HepG2 (cell line): Measurements from ENCODE around the gene SMARCC1. TPM values are rescaled to one million over a fixed set of nuclear protein-coding genes. Genes with fewer than 3 reads are reported as not detected.

Experiments
- ATM ChIP-seq: fragments of 450-650 bp; IDR thresholded peaks from 2 replicates; pipeline ENCODE4 v1.7.1; 2017; ENCODE audit warnings: mild to moderate bottlenecking, borderline replicate concordance
- CCDC6 ChIP-seq: sonication (generic); formaldehyde crosslinking; IDR thresholded peaks from 2 replicates; pipeline ENCODE4 v1.8.1; 2022; ENCODE audit warnings: mild to moderate bottlenecking, missing genetic modification reagents, moderate library complexity
- FLYWCH1 ChIP-seq: sonication (generic); formaldehyde crosslinking; IDR thresholded peaks from 2 replicates; pipeline ENCODE4 v1.8.1; 2023; ENCODE audit warnings: mild to moderate bottlenecking, missing genetic modification reagents
- FOXA1 ChIP-seq, 2 experiments: fragments of 450-650 bp in 1 of 2; sonication (generic) in 1 of 2; formaldehyde crosslinking in 1 of 2; IDR thresholded peaks; 2 replicates each; pipeline versions ENCODE4 v1.4.0 to v1.6.1; 2016 to 2020; ENCODE audit warnings: missing genetic modification reagents in 1 of 2
- NCOA5 ChIP-seq: sonication (generic); formaldehyde crosslinking; IDR thresholded peaks from 2 replicates; pipeline ENCODE4 v1.4.0; 2020; ENCODE audit warnings: missing genetic modification reagents
- PAX8 ChIP-seq: sonication (generic); formaldehyde crosslinking; IDR thresholded peaks from 2 replicates; pipeline ENCODE4 v1.8.0; 2022; ENCODE audit warnings: mild to moderate bottlenecking, missing genetic modification reagents, borderline replicate concordance
- SPEN ChIP-seq: sonication (generic); formaldehyde crosslinking; IDR thresholded peaks from 2 replicates; pipeline ENCODE4 v1.5.1; 2020; ENCODE audit warnings: low read depth, mild to moderate bottlenecking, missing genetic modification reagents
- THYN1 ChIP-seq: sonication (generic); formaldehyde crosslinking; IDR thresholded peaks from 2 replicates; pipeline ENCODE4 v1.8.1; 2023; ENCODE audit warnings: low read depth, mild to moderate bottlenecking, moderate library complexity, missing genetic modification reagents, borderline replicate concordance
- ZFP36L2 ChIP-seq: sonication (generic); formaldehyde crosslinking; IDR thresholded peaks from 2 replicates; pipeline ENCODE4 v1.4.0; 2020; ENCODE audit warnings: missing genetic modification reagents
- ZFYVE20 ChIP-seq: sonication (generic); formaldehyde crosslinking; IDR thresholded peaks from 2 replicates; pipeline ENCODE4 v1.8.0; 2023; ENCODE audit warnings: low read depth, mild to moderate bottlenecking, moderate library complexity, missing genetic modification reagents, borderline replicate concordance
- ZNF180 ChIP-seq: sonication (generic); formaldehyde crosslinking; IDR thresholded peaks from 2 replicates; pipeline ENCODE4 v1.4.0; 2020; ENCODE audit warnings: low read depth, missing genetic modification reagents, borderline replicate concordance
- ZNF619 ChIP-seq: sonication (generic); formaldehyde crosslinking; IDR thresholded peaks from 2 replicates; pipeline ENCODE4 v1.4.0; 2020; ENCODE audit warnings: mild to moderate bottlenecking, missing genetic modification reagents
- ZNF720 ChIP-seq: sonication (generic); formaldehyde crosslinking; IDR thresholded peaks from 2 replicates; pipeline ENCODE4 v1.4.0; 2020; ENCODE audit warnings: missing genetic modification reagents
- ZNF773 ChIP-seq: sonication (generic); formaldehyde crosslinking; IDR thresholded peaks from 2 replicates; pipeline ENCODE4 v1.4.0; 2020; ENCODE audit warnings: missing genetic modification reagents, borderline replicate concordance
- ZNF878 ChIP-seq: sonication (generic); formaldehyde crosslinking; IDR thresholded peaks from 2 replicates; pipeline ENCODE4 v1.8.1; 2023; ENCODE audit warnings: mild to moderate bottlenecking, missing genetic modification reagents, moderate library complexity
- ZZZ3 ChIP-seq: sonication (generic); formaldehyde crosslinking; IDR thresholded peaks from 2 replicates; pipeline ENCODE4 v1.4.0; 2020; ENCODE audit warnings: missing genetic modification reagents, mild to moderate bottlenecking, borderline replicate concordance
- polyA plus RNA-seq, 8 experiments: library from polyadenylated mRNA; depleted of rRNA in 3 of 8; stranded (reverse) in 7 of 8; unstranded in 1 of 8; fragments of >200 nt; fragmentation: Illumina TruSeq in 4 of 8; extraction: Trizol in 4 of 8; gene quantifications; 2 replicates each; pipeline versions ENCODE4 v1.2.1 to v1.2.3, GENCODE V29; 2011 to 2016; ENCODE audit warnings: low read depth in 4 of 8, missing spikeins in 1 of 8, mixed read lengths in 1 of 8; ENCODE audit not compliant: insufficient read depth in 1 of 8
- total RNA-seq, 5 experiments: library from RNA; depleted of rRNA; stranded (reverse); fragments of >200 nt; fragmentation: Illumina TruSeq; extraction: Trizol; gene quantifications; 2 replicates each; pipeline ENCODE4 v1.2.3, GENCODE V29; 2016; ENCODE audit warnings: low read depth in 1 of 5
- TF ChIP-seq, protein P1 (sequence below): sonication (generic); formaldehyde crosslinking; IDR thresholded peaks from 2 replicates; pipeline ENCODE4 v1.8.0; 2022; ENCODE audit warnings: low read depth, missing genetic modification reagents
- TF ChIP-seq, protein P2 (sequence below): IDR thresholded peaks from 2 replicates; pipeline ENCODE4 v1.6.1; 2016; ENCODE audit warnings: missing compliant biosample characterization, missing genetic modification reagents, borderline replicate concordance
- TF ChIP-seq, protein P3 (sequence below), 2 experiments: sonication (generic) in 1 of 2; formaldehyde crosslinking in 1 of 2; IDR thresholded peaks; 2 replicates each; pipeline versions ENCODE4 v1.6.1 to v1.9.0; 2014 to 2022; ENCODE audit warnings: antibody characterized with exemption in 1 of 2, borderline replicate concordance in 1 of 2, inconsistent platforms in 1 of 2, low read depth in 1 of 2, missing genetic modification reagents in 1 of 2

SMARCC1 gene
- total and polyA plus RNA-seq, 2 of the 13 experiments (the other 11 are each of a cell fraction or from before 2014, with no cell fraction given): 47.9 to 58.4 TPM

DNA sequence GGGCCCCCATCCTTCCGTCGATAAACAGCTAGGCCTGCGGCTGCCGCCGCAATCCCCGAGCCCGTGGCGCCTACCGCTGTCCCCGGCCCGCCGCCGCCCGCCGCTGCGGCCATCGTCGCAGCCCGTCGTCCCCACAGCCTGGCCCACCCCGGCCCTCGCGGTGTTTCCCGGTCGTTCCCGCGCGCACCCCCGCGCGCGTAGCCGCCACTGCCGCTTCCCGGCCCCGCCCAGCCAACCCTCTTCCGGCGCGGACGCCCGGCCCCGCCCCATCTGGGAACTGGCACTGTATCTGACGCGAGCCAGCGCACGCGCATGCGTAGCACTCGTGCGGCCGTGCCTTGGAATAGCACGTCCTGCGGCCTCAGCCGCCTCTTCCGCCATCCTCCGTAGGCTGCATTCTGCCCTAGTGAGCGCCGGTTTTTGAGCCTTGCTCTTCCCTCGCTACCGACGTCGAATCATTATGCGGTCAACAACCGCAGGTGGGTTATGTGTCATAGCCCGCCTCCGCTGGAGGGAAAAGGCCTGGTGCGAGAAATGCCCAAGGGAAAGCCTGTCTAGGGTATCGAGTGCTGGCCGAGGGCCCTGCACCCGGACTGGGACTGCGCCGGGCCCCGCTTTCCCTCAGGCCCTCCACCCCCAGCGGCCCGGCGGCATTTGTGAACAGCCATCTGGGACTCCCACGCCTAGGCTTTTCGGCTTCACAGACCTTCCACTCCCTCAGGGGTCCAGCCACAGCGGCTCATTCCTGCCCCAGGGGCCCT is at the start of gene SMARCC1 (continued):
- TF ChIP-seq PAX8 (CRISPR knock-in tag) (0 out of 2 replicates have a peak, but pooled peaks have one; percentile 65), ZFP36L2 (peak; percentile 63; the same call in 1 of the 2 replicates), ZZZ3 (CRISPR knock-in tag) (peak; percentile 87; the same call in 1 of the 2 replicates), ZFYVE20 (CRISPR knock-in tag) (no peak), THYN1 (CRISPR knock-in tag) (no peak), ZNF878 (CRISPR knock-in tag) (no peak), FLYWCH1 (CRISPR knock-in tag) (peak; percentile 86; the same call in 1 of the 2 replicates), NCOA5 (CRISPR knock-in tag) (no peak), ZNF619 (CRISPR knock-in tag) (peak; percentile 85), SPEN (CRISPR knock-in tag) (peak; percentile 80; the same call in 1 of the 2 replicates), FOXA1 (IDR thresholded peaks at IDR 0.05) (no peak), FOXA1 (CRISPR knock-in tag; IDR thresholded peaks at IDR 0.05) (0 out of 2 replicates have a peak, but pooled peaks have one; percentile 34), CCDC6 (CRISPR knock-in tag) (peak; percentile 67; the same call in 1 of the 2 replicates), ZNF773 (CRISPR knock-in tag) (0 out of 2 replicates have a peak, but pooled peaks have one; percentile 15), ZNF720 (CRISPR knock-in tag) (no peak), ZNF180 (CRISPR knock-in tag) (no peak), ATM (no peak)
- TF ChIP-seq, protein P1, sequence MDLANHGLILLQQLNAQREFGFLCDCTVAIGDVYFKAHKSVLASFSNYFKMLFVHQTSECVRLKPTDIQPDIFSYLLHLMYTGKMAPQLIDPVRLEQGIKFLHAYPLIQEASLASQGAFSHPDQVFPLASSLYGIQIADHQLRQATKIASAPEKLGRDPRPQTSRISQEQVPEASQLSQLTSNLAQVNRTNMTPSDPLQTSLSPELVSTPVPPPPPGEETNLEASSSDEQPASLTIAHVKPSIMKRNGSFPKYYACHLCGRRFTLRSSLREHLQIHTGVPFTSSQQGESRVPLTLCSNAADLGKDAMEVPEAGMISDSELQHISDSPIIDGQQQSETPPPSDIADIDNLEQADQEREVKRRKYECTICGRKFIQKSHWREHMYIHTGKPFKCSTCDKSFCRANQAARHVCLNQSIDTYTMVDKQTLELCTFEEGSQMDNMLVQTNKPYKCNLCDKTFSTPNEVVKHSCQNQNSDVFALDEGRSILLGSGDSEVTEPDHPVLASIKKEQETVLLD (CRISPR knock-in tag): peak; percentile 88
- TF ChIP-seq, protein P2, sequence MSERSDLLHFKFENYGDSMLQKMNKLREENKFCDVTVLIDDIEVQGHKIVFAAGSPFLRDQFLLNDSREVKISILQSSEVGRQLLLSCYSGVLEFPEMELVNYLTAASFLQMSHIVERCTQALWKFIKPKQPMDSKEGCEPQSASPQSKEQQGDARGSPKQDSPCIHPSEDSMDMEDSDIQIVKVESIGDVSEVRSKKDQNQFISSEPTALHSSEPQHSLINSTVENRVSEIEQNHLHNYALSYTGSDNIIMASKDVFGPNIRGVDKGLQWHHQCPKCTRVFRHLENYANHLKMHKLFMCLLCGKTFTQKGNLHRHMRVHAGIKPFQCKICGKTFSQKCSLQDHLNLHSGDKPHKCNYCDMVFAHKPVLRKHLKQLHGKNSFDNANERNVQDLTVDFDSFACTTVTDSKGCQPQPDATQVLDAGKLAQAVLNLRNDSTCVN (CRISPR knock-in tag): no peak; the same call in 1 of the 2 replicates
- TF ChIP-seq, protein P3, sequence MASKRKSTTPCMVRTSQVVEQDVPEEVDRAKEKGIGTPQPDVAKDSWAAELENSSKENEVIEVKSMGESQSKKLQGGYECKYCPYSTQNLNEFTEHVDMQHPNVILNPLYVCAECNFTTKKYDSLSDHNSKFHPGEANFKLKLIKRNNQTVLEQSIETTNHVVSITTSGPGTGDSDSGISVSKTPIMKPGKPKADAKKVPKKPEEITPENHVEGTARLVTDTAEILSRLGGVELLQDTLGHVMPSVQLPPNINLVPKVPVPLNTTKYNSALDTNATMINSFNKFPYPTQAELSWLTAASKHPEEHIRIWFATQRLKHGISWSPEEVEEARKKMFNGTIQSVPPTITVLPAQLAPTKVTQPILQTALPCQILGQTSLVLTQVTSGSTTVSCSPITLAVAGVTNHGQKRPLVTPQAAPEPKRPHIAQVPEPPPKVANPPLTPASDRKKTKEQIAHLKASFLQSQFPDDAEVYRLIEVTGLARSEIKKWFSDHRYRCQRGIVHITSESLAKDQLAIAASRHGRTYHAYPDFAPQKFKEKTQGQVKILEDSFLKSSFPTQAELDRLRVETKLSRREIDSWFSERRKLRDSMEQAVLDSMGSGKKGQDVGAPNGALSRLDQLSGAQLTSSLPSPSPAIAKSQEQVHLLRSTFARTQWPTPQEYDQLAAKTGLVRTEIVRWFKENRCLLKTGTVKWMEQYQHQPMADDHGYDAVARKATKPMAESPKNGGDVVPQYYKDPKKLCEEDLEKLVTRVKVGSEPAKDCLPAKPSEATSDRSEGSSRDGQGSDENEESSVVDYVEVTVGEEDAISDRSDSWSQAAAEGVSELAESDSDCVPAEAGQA (IDR thresholded peaks at IDR 0.05; ENCODE audit: low read depth): peak; percentile 51; the same call in 1 of the 2 replicates
- TF ChIP-seq, protein P3 (CRISPR knock-in tag; IDR thresholded peaks at IDR 0.05; ENCODE audit: borderline replicate concordance): peak; percentile 24; the same call in 1 of the 2 replicates
